ENCODE data around the gene ZC2HC1B. TPM values are rescaled to one million over a fixed set of nuclear protein-coding genes. Genes with fewer than 3 reads are reported as not detected.

ZC2HC1B gene
- total RNA-seq, 2 experiments from 2014 or later, result not detected

DNA sequence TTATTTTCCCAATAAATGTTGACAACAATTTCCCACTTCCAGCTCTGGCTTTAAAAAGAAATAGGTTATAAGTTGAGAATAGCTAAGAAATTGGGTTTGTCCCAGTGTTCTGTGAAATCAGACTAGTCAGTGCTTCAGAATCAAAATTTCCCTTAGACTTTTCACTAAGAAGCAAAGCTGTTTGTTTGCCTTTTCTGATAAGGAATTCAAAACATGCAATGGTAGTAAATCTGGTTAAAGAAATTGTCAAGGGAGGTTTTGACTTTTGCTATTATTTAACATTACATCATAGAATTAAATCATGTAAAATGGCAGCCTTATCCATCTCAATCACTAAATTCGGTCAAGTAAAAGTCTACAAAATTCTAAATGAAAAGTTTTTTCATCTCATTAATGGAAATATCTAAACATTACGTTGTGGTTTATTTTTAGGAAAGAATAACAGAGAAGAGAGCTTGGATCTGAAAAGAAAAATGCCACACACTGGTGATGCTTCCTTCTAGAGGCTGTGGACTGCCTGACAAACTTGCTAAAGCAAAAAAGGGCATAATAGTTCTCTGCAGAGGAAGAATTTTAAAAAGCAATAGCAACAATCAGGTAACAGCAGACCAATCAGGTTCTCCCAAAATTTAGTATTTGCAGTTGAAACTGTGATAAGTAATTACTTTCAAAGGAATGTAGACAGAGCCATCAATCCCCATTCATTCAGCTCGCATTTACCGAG, 107.4 kb downstream of the ZC2HC1B start:
- no peaks in the 10 kb centered on the region for H3K9me3 Mint-ChIP-seq
- no peak overlapping the region for H3K27ac Mint-ChIP-seq
- no peaks in the 10 kb centered on the region for H3K4me1 Mint-ChIP-seq (ENCODE audit: low read depth)
- ChIA-PET POLR2A (no interaction called here), CTCF (no interaction called here)
- no peak overlapping the region for H3K27ac ChIP-seq (ENCODE audit: low read depth in 1 of 2, low read length in 2 of 2)
- intact Hi-C loops (cut with DNase I, micrococcal nuclease), result no loop called here
- ATAC-seq (ENCODE audit: poor library complexity), result no peak
- H3K4me3 ChIP-seq (ENCODE audit: low read length), result no peak overlapping the region
- H3K9me3 ChIP-seq (ENCODE audit: control insufficient read depth in 1 of 2, insufficient read depth in 1 of 2, low read length in 2 of 2), result no peaks in the 10 kb centered on the region
- no peaks in the 10 kb centered on the region for H3K27me3 ChIP-seq (ENCODE audit: control insufficient read depth in 1 of 2, insufficient read depth in 2 of 2, low read length in 2 of 2)
- H3K4me3 Mint-ChIP-seq, result no peak overlapping the region
- TF ChIP-seq, protein P1, sequence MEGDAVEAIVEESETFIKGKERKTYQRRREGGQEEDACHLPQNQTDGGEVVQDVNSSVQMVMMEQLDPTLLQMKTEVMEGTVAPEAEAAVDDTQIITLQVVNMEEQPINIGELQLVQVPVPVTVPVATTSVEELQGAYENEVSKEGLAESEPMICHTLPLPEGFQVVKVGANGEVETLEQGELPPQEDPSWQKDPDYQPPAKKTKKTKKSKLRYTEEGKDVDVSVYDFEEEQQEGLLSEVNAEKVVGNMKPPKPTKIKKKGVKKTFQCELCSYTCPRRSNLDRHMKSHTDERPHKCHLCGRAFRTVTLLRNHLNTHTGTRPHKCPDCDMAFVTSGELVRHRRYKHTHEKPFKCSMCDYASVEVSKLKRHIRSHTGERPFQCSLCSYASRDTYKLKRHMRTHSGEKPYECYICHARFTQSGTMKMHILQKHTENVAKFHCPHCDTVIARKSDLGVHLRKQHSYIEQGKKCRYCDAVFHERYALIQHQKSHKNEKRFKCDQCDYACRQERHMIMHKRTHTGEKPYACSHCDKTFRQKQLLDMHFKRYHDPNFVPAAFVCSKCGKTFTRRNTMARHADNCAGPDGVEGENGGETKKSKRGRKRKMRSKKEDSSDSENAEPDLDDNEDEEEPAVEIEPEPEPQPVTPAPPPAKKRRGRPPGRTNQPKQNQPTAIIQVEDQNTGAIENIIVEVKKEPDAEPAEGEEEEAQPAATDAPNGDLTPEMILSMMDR (IDR thresholded peaks at IDR 0.05), result no peak
- no peak for DNase-seq
- no peaks in the 10 kb centered on the region for H3K4me1 ChIP-seq (ENCODE audit: insufficient read depth, low read length)
- no peaks in the 10 kb centered on the region for H3K36me3 Mint-ChIP-seq (ENCODE audit: low read depth)
- no peaks in the 10 kb centered on the region for H3K36me3 ChIP-seq (ENCODE audit: insufficient read depth, low read length)
- H3K27me3 Mint-ChIP-seq, result no peaks in the 10 kb centered on the region

DNA sequence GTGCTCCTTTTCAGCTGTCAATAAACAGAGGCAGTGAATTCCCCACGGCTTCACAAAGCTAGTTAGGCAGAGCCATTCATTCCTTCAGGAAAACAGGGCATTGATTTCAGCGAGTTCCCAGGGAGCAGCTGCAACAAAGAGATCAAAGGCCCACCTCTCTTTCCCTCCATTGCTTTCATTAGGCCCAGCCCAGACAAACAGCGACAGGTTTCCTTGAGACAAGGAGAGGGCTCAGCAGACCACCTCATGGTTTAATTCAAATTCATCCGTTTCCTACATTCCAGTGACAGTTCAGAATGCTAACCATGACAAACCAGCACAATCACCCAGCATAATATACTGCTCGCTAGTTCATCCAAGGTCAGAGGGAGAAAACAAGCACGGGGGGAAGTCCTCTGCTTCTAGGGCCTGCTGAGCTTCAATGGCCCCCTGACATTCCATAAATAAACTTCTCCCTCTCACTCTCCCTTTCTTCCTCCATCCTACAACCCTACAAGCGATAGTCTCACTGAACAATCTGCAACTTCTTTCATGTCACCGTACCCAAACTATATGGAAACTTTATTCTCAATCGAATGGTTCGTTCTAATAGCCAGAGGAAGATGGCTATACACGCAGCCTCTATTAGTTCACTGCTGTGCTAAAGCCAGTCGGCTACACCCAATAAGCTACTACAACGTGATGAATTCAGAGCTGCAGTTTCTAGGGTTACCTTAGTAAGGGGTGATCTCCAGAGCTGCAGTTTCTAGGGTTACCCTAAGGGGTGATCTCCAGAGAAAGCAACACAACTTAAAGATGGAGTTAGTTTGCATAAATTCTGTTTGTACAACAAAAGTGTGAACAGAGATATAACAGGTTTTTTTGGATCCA, 109.1 kb downstream of the ZC2HC1B start:
- Mint-ChIP-seq H3K4me1 (ENCODE audit: low read depth) (no peaks in the 10 kb centered on the region), H3K27ac (no peak overlapping the region), H3K4me3 (no peak overlapping the region), H3K36me3 (ENCODE audit: low read depth) (no peaks in the 10 kb centered on the region), H3K27me3 (no peaks in the 10 kb centered on the region), H3K9me3 (no peaks in the 10 kb centered on the region)
- POLR2A ChIA-PET, result no interaction called here
- H3K9me3 ChIP-seq (ENCODE audit: control insufficient read depth in 1 of 2, insufficient read depth in 1 of 2, low read length in 2 of 2), result no peaks in the 10 kb centered on the region
- H3K36me3 ChIP-seq (ENCODE audit: insufficient read depth, low read length), result no peaks in the 10 kb centered on the region
- H3K4me1 ChIP-seq (ENCODE audit: insufficient read depth, low read length), result no peaks in the 10 kb centered on the region
- no peak overlapping the region for H3K27ac ChIP-seq (ENCODE audit: low read depth in 1 of 2, low read length in 2 of 2)
- CTCF ChIA-PET, result no interaction called here
- intact Hi-C loops (cut with DNase I, micrococcal nuclease), result no loop called here
- H3K4me3 ChIP-seq (ENCODE audit: low read length), result no peak overlapping the region
- TF ChIP-seq, protein P1 (IDR thresholded peaks at IDR 0.05), result no peak
- no peaks in the 10 kb centered on the region for H3K27me3 ChIP-seq (ENCODE audit: control insufficient read depth in 1 of 2, insufficient read depth in 2 of 2, low read length in 2 of 2)
- no peak for ATAC-seq (ENCODE audit: poor library complexity)
- no peak for DNase-seq

DNA sequence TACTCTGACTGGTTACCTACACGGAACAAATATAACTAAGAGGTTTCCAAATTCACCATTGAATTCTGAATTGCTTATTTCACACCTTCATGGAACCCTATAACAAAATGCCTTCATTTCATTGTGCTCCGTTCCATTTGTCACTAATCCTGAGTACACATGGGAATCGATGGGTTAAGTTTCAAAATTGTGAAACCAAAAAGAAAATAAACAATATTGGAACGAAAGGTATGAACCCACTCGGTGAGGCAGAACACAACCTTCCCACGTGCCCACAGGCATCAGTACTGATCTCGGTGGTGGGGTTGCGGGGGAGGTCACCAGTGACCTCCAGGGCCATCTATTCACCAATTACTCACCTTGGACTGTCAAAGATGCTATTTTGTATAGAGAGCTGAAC, 109.8 kb downstream of the ZC2HC1B start:
- Histone ChIP-seq H3K4me3 (ENCODE audit: low read length) (no peak overlapping the region), H3K9me3 (ENCODE audit: control insufficient read depth in 1 of 2, insufficient read depth in 1 of 2, low read length in 2 of 2) (no peaks in the 10 kb centered on the region), H3K27ac (ENCODE audit: low read depth in 1 of 2, low read length in 2 of 2) (no peak overlapping the region), H3K27me3 (ENCODE audit: control insufficient read depth in 1 of 2, insufficient read depth in 2 of 2, low read length in 2 of 2) (no peaks in the 10 kb centered on the region), H3K36me3 (ENCODE audit: insufficient read depth, low read length) (no peaks in the 10 kb centered on the region), H3K4me1 (ENCODE audit: insufficient read depth, low read length) (no peaks in the 10 kb centered on the region)
- no peak overlapping the region for H3K27ac Mint-ChIP-seq
- intact Hi-C loops (cut with DNase I, micrococcal nuclease), result no loop called here
- ATAC-seq (ENCODE audit: poor library complexity), result no peak
- H3K4me3 Mint-ChIP-seq, result no peak overlapping the region
- H3K36me3 Mint-ChIP-seq (ENCODE audit: low read depth), result no peaks in the 10 kb centered on the region
- no peaks in the 10 kb centered on the region for H3K9me3 Mint-ChIP-seq
- H3K27me3 Mint-ChIP-seq, result no peaks in the 10 kb centered on the region
- TF ChIP-seq, protein P1 (IDR thresholded peaks at IDR 0.05), result no peak
- CTCF ChIA-PET, result no interaction called here
- no peaks in the 10 kb centered on the region for H3K4me1 Mint-ChIP-seq (ENCODE audit: low read depth)
- POLR2A ChIA-PET, result no interaction called here
- no peak for DNase-seq
